Activated T-cell treated with anti-CD3 and anti-CD28 coated beads, Interleukin-2, amount 50 U/mL, for 72 hours (primary cell): Measurements from ENCODE around the gene NLRP9. TPM values are rescaled to one million over a fixed set of nuclear protein-coding genes. Genes with fewer than 3 reads are reported as not detected.

Source experiments
- ATAC-seq, 2 donors: fragments of 150-1000 bp; cut with Tn5 transposase; replicated peaks in 1 of 2; 2 replicates each; pipeline ENCODE4 v1.10.0; 2021; ENCODE audit warnings: moderate library complexity in 2 of 2, mild to moderate bottlenecking in 1 of 2
- DNase-seq, 2 donors: peaks; one replicate each; pipeline ENCODE4 v3.0.0; 2021 to 2022; ENCODE audit warnings: mixed read lengths in 1 of 2
- H3K27ac Mint-ChIP-seq: one replicate; pipeline ENCODE4 v1.8.0; 2022; ENCODE audit warnings: mild to moderate bottlenecking, moderate library complexity, mixed read lengths
- H3K27me3 Mint-ChIP-seq: one replicate; pipeline ENCODE4 v1.8.0; 2022; ENCODE audit warnings: low read depth, mixed read lengths
- H3K36me3 Mint-ChIP-seq, 2 donors: one replicate each; pipeline ENCODE4 v1.8.0; 2022; ENCODE audit warnings: mixed read lengths in 2 of 2, mild to moderate bottlenecking in 1 of 2; ENCODE audit not compliant: insufficient read depth in 2 of 2
- H3K4me1 Mint-ChIP-seq: one replicate; pipeline ENCODE4 v1.8.0; 2022; ENCODE audit warnings: low read depth, mixed read lengths
- H3K4me3 Mint-ChIP-seq, 2 donors: one replicate each; pipeline ENCODE4 v1.8.0; 2022; ENCODE audit warnings: mild to moderate bottlenecking in 2 of 2, mixed read lengths in 2 of 2, moderate library complexity in 2 of 2
- H3K9me3 Mint-ChIP-seq, 2 donors: one replicate each; pipeline ENCODE4 v1.8.0; 2022; ENCODE audit warnings: mixed read lengths in 2 of 2
- total RNA-seq, 2 donors: library from RNA; stranded (reverse); gene quantifications; one replicate each; pipeline ENCODE4 v1.2.3, GENCODE V29; 2022

NLRP9 gene
- total RNA-seq, 2 donors from 2014 or later = not detected

DNA sequence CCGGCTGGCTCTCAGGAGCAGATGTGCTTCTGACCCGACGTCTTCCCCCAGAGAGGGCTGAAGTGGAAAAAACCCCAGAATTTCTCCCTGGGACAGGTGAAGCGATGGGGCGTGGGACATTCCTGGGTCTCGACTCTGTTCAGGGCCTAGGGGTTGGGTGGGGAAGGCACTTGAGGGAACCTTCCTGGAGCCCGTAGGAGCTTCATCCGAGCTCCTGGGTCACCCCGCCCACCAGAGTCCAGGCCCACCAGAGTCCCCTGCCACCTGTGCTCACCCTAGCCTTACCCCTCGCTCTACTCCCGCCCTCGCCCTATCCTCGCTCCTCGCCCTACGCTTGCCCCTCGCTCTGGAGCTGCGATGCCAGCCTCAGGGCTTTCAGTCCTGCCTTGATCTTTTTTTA lies 39.9 kb downstream of the NLRP9 start:
- Mint-ChIP-seq H3K4me3 (no peak overlapping the region), H3K9me3 (no peaks in the 10 kb centered on the region), H3K4me1 (no peaks in the 10 kb centered on the region), H3K27me3 (no peaks in the 10 kb centered on the region), H3K36me3 (peaks cover 3 to 4% of the 10 kb centered on the region in 2 donors), H3K27ac (no peak overlapping the region)
- ATAC-seq (no peak), DNase-seq (no peak)

DNA sequence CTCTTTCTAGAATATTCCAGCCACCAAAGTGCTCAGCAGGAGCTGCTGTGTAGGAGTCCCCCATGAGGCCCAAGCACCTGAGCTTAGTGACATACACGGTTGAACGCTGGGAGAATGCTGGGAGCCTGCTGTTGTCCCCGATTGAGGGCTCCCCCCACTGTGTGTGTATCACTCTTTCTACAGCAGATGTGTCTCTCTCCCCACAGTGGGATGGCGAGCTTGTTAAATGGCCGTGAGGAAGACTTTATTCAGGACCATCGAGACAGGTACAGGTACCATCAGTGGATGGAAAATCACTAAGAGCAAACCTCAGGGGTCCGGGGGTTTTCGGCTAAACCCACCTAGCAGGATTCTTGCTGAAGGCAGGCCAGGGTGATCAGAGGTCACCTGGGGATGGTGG lies 40.5 kb downstream of the NLRP9 start:
- ATAC-seq (no peak), DNase-seq (no peak)
- Mint-ChIP-seq H3K27me3 (no peaks in the 10 kb centered on the region), H3K4me3 (no peak overlapping the region), H3K9me3 (no peaks in the 10 kb centered on the region), H3K36me3 (peaks cover 1 to 4% of the 10 kb centered on the region in 2 donors), H3K4me1 (no peaks in the 10 kb centered on the region), H3K27ac (no peak overlapping the region)

DNA sequence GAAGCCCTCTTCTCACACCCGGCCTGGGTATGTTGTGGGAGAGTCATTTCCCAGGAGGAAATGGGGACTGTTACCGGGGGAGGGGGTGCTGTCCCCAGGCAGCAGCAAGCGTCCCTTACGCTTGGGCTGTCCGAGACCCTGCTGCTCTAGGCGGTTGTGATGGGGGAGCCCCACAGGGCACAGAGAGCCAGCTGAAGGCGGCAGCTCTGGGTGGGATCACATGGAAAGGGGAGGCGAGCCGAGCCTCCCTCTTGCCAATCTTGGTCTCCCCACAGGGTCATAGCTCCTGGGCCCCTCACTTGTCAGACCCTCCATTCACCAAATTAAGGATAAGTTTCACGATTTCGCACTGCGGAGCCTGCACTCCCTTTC lies 41.1 kb downstream of the NLRP9 start:
- DNase-seq = no peak
- Mint-ChIP-seq H3K27me3 (no peaks in the 10 kb centered on the region), H3K36me3 (peaks cover 1 to 3% of the 10 kb centered on the region in 2 donors), H3K27ac (no peak overlapping the region), H3K4me3 (no peak overlapping the region), H3K9me3 (no peaks in the 10 kb centered on the region), H3K4me1 (no peaks in the 10 kb centered on the region)
- no peak for ATAC-seq

DNA sequence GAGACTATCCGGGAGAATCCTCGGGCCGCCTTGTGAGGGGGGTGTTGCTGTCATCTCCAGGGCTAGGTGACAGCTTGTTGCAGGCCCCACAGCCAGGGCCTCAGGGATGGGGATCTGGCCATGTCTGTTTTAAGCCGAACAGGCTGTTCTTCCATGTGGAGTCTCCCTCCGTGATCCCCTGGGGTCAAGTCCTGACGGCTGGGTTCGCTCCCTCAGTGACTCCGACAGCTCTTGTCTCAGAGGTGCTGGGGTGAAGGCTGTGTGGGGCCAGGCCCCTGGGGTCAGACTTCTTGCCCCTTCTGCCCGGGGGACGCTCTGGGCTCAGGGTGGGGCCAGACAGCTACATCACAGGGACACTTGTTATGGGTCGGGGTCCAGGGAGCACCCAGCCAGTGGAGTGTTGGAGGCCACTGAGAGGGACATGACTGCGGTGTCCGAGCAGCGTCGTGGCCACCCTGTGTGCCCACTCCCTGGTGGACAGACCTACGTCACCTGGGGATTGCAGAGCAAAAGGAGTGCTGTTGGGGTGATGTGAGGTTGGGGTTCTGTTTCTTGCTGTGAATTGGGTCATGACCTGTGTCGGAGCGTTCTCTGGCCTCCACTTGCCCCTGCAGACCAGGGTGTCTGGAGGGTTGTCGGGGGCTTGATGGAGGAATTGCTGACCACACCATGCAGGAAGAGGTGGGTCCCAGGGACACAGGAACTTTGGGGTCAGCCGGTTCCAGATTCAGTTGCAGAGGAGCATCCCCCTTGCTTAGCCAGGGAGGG lies 41.7 kb downstream of the NLRP9 start:
- peaks cover 1 to 3% of the 10 kb centered on the region in 2 donors for H3K36me3 Mint-ChIP-seq
- H3K9me3 Mint-ChIP-seq = no peaks in the 10 kb centered on the region
- ATAC-seq (no peak), DNase-seq (no peak)
- H3K4me3 Mint-ChIP-seq = no peak overlapping the region
- no peak overlapping the region for H3K27ac Mint-ChIP-seq
- no peaks in the 10 kb centered on the region for H3K27me3 Mint-ChIP-seq
- no peaks in the 10 kb centered on the region for H3K4me1 Mint-ChIP-seq

DNA sequence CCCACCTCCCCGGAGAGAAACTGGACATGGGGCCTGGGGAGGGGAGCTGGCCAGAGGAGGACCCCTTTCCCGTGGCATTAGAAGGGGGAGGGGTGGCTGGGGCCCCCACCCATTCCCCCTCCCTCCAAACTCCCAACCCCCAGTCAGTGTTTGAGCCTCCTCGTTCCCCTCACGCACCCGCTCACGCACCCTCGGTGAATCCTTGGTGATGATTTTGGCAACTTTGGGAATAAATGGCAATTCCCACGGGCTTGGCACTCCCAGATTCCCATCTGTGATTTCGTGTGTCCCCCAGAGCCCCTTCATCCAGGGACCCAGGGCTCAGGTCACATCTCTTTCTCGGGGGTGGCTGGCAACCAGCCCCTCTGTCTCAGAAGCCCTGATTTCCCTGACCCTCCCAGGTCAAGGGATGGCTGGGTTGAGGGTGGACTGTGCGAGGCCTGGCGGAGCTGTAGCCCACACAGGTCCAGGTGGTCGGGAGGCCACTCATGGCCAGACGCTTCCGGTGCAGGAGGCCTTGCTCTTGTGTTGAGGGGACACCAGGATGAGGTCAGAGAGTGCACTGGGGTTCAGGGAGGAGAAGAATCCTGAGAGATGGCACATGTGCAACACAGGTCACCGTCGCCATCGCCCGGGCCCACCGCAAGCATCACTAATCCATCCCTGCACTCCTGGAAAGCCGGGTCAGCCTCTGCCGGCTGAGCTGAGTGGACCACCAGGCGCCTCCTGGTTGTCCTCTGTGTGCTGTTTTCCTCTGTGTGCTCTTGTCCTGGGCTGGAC lies 42.5 kb downstream of the NLRP9 start:
- Mint-ChIP-seq H3K36me3 (peaks cover 1 to 3% of the 10 kb centered on the region in 2 donors), H3K4me3 (no peak overlapping the region), H3K4me1 (no peaks in the 10 kb centered on the region), H3K27ac (no peak overlapping the region), H3K9me3 (no peaks in the 10 kb centered on the region), H3K27me3 (no peaks in the 10 kb centered on the region)
- DNase-seq (no peak), ATAC-seq (no peak)

DNA sequence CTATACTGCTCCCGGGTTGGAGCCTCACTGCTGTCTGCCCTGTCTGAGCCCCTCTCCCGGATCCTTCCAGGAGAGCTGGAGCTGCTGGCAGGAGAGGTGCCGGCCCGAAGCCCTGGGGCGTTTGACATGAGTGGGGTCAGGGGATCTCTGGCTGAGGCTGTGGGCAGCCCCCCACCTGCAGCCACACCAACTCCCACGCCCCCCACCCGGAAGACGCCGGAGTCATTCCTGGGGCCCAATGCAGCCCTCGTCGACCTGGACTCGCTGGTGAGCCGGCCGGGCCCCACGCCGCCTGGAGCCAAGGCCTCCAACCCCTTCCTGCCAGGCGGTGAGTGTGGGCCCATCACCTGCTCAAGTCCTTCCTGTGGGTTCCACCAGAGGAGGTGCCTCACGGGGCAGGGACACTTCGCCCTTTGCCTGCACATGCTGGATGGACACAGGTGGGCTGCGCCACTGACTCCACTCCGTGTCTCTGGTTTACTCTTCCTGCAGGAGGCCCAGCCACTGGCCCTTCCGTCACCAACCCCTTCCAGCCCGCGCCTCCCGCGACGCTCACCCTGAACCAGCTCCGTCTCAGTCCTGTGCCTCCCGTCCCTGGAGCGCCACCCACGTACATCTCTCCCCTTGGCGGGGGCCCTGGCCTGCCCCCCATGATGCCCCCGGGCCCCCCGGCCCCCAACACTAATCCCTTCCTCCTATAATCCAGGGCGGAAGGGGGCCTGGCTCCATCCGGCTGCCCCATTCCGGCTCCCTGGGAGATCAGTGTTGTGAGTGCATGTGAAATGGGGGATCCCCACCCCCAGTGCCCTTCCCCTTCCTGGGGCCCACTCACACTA lies 43.3 kb downstream of the NLRP9 start:
- Mint-ChIP-seq H3K27me3 (no peaks in the 10 kb centered on the region), H3K4me1 (no peaks in the 10 kb centered on the region), H3K27ac (no peak overlapping the region), H3K9me3 (no peaks in the 10 kb centered on the region), H3K36me3 (peaks cover 1 to 3% of the 10 kb centered on the region in 2 donors), H3K4me3 (no peak overlapping the region)
- DNase-seq = no peak
- ATAC-seq = no peak

DNA sequence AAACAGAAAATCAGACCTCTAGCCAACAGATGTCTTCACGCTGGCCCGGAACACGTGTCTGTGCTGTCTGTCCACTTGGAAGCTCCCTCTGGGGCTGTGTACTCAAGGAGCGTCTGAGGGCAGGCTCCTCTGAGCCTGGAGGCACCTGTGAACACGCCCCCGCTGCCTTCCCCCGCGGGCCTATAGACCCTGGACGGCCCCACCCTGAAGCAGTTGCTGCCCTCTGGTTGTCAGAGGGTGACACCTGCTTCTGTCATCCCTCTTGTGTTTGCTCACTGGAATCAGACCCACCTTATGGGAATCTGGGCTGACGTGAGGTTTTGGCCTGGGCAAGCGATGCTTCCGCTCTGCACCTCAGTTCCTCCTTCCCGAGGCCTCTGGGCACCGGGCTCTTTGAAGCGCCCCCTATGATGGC lies 44.0 kb downstream of the NLRP9 start:
- ATAC-seq = no peak
- no peaks in the 10 kb centered on the region for H3K9me3 Mint-ChIP-seq
- H3K27me3 Mint-ChIP-seq = no peaks in the 10 kb centered on the region
- peaks cover 1 to 3% of the 10 kb centered on the region in 2 donors for H3K36me3 Mint-ChIP-seq
- no peaks in the 10 kb centered on the region for H3K4me1 Mint-ChIP-seq
- H3K27ac Mint-ChIP-seq = no peak overlapping the region
- DNase-seq = no peak
- no peak overlapping the region for H3K4me3 Mint-ChIP-seq

DNA sequence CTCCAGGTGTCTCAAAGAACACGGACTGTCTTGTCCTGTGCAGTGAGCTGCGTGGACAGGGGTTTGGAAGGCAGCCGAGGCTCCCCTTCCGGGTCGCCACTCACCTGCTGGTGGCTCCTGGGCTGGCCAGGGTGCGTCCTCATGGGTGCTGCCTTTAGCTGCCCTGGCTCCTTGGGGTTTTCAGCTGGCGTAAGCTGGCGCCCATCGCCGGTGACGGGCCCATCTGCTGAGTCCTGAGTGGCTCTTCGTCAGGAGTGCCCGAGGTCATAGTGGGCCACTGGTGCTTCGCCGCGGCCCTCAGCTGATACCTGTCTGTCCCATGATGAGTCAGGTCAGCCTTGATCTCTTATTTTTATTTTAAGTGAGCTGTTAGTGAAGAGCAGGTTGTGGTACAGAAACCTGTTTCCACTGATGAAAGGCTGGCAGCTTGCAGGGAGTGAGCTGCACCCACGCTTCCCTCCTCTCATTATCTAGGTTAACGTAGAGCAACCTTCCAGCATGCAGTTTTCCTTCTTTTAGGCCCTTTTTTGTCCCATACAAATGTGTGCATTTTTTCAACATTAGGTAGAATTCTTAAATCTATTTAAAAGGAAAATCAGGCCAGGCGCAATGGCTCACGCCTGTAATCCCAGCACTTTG lies 44.7 kb downstream of the NLRP9 start:
- DNase-seq = no peak
- no peaks in the 10 kb centered on the region for H3K9me3 Mint-ChIP-seq
- no peak for ATAC-seq
- H3K4me3 Mint-ChIP-seq = no peak overlapping the region
- H3K4me1 Mint-ChIP-seq = no peaks in the 10 kb centered on the region
- H3K27ac Mint-ChIP-seq = no peak overlapping the region
- peaks cover 1 to 3% of the 10 kb centered on the region in 2 donors for H3K36me3 Mint-ChIP-seq
- no peaks in the 10 kb centered on the region for H3K27me3 Mint-ChIP-seq

DNA sequence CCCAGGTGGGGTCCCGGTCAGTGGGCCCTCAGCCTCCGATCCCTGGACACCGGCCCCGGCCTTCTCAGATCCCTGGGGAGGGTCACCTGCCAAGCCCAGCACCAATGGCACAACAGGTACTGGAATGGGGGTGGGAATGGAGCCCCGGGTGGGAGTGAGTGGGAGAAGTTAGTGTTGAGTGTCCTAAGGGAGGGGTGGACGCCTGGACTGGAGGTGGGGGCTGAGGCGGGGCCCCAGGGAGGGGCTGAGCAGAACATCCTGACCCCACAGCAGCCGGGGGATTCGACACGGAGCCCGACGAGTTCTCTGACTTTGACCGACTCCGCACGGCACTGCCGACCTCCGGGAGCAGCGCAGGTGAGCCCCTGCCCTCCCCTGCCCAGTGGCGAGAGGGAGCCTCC lies 45.5 kb downstream of the NLRP9 start:
- Mint-ChIP-seq H3K27ac (no peak overlapping the region), H3K27me3 (no peaks in the 10 kb centered on the region), H3K4me1 (no peaks in the 10 kb centered on the region), H3K9me3 (no peaks in the 10 kb centered on the region), H3K4me3 (no peak overlapping the region), H3K36me3 (peaks cover 1 to 3% of the 10 kb centered on the region in 2 donors)
- DNase-seq (no peak), ATAC-seq (no peak)

DNA sequence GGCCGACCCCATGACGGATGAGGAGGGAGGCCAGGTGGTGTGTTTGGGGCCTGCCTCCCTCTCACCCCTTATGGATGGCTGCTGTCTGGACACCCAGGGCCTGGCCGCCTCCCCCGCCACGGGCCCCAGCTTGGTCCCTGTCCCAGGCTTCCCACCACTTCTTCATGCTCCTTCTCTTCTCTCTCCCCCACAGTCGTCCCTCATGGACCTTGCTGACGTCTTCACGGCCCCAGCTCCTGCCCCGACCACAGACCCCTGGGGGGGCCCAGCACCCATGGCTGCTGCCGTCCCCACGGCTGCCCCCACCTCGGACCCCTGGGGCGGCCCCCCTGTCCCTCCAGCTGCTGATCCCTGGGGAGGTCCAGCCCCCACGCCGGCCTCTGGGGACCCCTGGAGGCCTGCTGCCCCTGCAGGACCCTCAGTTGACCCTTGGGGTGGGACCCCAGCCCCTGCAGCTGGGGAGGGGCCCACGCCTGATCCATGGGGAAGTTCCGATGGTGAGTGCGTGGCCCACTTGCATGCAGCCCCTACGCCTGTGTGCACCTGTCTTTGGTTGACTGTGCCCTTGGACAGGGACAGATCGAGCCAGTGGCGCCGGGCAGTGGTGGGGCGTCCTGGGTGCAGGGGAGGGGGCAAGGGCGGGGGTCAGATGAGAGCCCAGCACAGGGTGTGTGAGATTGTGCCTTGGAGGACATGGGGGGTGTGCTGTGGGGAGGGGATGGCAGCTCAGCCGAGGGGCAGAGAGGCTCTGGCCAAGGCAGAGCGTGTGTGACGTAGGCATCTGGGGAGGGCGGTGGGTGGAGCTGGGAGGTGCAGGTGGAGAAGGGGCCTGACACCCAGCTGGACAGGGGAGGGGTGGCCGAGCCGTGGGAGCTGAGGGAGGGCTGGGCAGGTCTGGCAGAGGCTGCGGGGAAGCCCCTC lies 46.4 kb downstream of the NLRP9 start:
- H3K36me3 Mint-ChIP-seq = peaks cover 1 to 3% of the 10 kb centered on the region in 2 donors
- DNase-seq (no peak), ATAC-seq (no peak)
- no peaks in the 10 kb centered on the region for H3K27me3 Mint-ChIP-seq
- H3K4me3 Mint-ChIP-seq = no peak overlapping the region
- no peaks in the 10 kb centered on the region for H3K4me1 Mint-ChIP-seq
- H3K9me3 Mint-ChIP-seq = no peaks in the 10 kb centered on the region
- H3K27ac Mint-ChIP-seq = no peak overlapping the region

DNA sequence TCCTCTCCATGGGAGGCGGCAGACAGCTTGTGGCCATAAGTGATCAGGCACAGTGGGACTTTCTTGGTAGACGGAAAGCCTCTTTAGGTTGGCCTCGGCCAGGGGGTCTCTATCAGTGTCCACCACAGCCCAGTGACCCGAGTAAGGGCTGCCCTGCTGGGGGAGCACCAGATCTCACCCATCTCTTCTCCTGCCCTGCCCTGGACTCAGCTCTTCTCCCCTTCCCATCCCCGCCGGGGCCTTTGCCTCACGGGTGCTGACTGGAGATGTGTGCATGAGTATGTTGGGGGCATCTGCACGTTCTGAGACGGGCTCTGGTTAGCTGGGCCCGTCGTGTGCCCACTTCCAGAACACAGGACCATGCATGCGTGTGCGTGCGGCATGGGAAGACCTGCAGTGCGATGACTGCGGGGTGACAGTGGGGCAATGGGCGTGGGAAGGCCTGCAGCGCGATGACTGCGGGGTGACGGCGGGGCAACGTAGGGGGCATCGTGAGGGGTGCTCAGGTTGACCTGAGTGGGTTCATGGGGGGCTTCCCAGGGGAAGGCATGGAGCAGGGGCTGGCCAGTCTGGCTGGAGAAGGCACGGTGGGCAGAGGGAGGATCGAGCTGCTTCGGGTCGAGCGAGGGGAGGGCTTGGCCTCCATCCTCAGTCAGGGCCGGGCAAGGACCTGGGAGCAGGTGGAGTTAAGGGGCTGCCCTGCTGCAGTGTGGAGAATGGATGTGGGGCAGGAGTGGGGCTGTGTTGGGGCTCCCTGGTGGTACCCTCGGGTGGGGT lies 47.2 kb downstream of the NLRP9 start:
- no peak overlapping the region for H3K27ac Mint-ChIP-seq
- no peak for DNase-seq
- H3K27me3 Mint-ChIP-seq = no peaks in the 10 kb centered on the region
- H3K36me3 Mint-ChIP-seq = peaks cover 1 to 3% of the 10 kb centered on the region in 2 donors
- H3K4me3 Mint-ChIP-seq = no peak overlapping the region
- ATAC-seq = no peak
- peaks cover 4% of the 10 kb centered on the region for H3K4me1 Mint-ChIP-seq
- H3K9me3 Mint-ChIP-seq = no peaks in the 10 kb centered on the region
